MM.1S (cell line): ENCODE data around the gene SNRK.

Experiments
- DNase-seq: peaks from one replicate; pipeline ENCODE4 v3.0.0-alpha.2; 2015
- H2AFZ ChIP-seq: fragments of 300-600 bp; sonication (generic); 2 replicates; pipeline ENCODE4 v1.6.0; 2016; ENCODE audit warnings: antibody characterized with exemption, low read length
- H3F3A ChIP-seq: fragments of 300-600 bp; sonication (generic); 2 replicates; pipeline ENCODE4 v1.6.1; 2016; ENCODE audit warnings: mild to moderate bottlenecking, antibody characterized with exemption, low read length, moderate library complexity, mixed read lengths; ENCODE audit not compliant: insufficient read depth
- H3K27ac ChIP-seq: fragments of 300-600 bp; sonication (generic); 2 replicates; pipeline ENCODE4 v1.5.1; 2016; ENCODE audit warnings: mild to moderate bottlenecking, low read length
- H3K27me3 ChIP-seq: fragments of 300-600 bp; sonication (generic); replicated peaks from 2 replicates; pipeline ENCODE4 v1.6.0; 2016; ENCODE audit warnings: low read length; ENCODE audit not compliant: insufficient read depth
- H3K36me3 ChIP-seq: fragments of 300-600 bp; sonication (generic); replicated peaks from 2 replicates; pipeline ENCODE4 v1.6.1; 2016; ENCODE audit warnings: mild to moderate bottlenecking, low read length, mixed read lengths; ENCODE audit not compliant: insufficient read depth
- H3K4me1 ChIP-seq: fragments of 300-600 bp; sonication (generic); 2 replicates; pipeline ENCODE4 v1.6.1; 2016; ENCODE audit warnings: low read length, mixed read lengths
- H3K4me2 ChIP-seq: fragments of 300-600 bp; sonication (generic); 2 replicates; pipeline ENCODE4 v1.6.0; 2016; ENCODE audit warnings: low read depth, low read length
- H3K4me3 ChIP-seq: fragments of 300-600 bp; sonication (generic); 2 replicates; pipeline ENCODE4 v1.5.1; 2016; ENCODE audit warnings: low read length, mixed read lengths
- H3K79me2 ChIP-seq: fragments of 300-600 bp; sonication (generic); 2 replicates; pipeline ENCODE4 v1.6.1; 2016; ENCODE audit warnings: mixed run types, low read length, mixed read lengths
- H3K9ac ChIP-seq: fragments of 300-600 bp; sonication (generic); 2 replicates; pipeline ENCODE4 v1.6.1; 2016; ENCODE audit warnings: low read length, mixed read lengths
- H3K9me2 ChIP-seq: fragments of 300-600 bp; sonication (generic); replicated peaks from 2 replicates; pipeline ENCODE4 v1.6.1; 2016; ENCODE audit warnings: mild to moderate bottlenecking, low read length, mixed read lengths; ENCODE audit not compliant: insufficient read depth
- H3K9me3 ChIP-seq: fragments of 300-600 bp; sonication (generic); replicated peaks from 2 replicates; pipeline ENCODE4 v1.6.1; 2016; ENCODE audit warnings: mild to moderate bottlenecking, low read length, mixed read lengths; ENCODE audit not compliant: insufficient read depth
- H4K20me1 ChIP-seq: fragments of 300-600 bp; sonication (generic); 2 replicates; pipeline ENCODE4 v1.6.1; 2016; ENCODE audit warnings: mild to moderate bottlenecking, low read length, moderate library complexity, mixed read lengths; ENCODE audit not compliant: insufficient read depth
- EZH2 ChIP-seq: fragments of 300-600 bp; sonication (generic); optimal IDR thresholded peaks from 2 replicates; pipeline ENCODE3; 2017; ENCODE audit warnings: low read depth, mild to moderate bottlenecking, antibody characterized with exemption, low read length, mixed read lengths
- EZH2phosphoT487 ChIP-seq: fragments of 300-600 bp; sonication (generic); IDR thresholded peaks from 2 replicates; pipeline ENCODE4 v1.6.1; 2018; ENCODE audit warnings: antibody characterized with exemption, low read length
- TF ChIP-seq, protein P1 (sequence below): fragments of 300-600 bp; sonication (generic); IDR thresholded peaks from 2 replicates; pipeline ENCODE4 v1.5.1; 2016; ENCODE audit warnings: antibody characterized with exemption, low read length, mixed read lengths

Gene SNRK

DNA sequence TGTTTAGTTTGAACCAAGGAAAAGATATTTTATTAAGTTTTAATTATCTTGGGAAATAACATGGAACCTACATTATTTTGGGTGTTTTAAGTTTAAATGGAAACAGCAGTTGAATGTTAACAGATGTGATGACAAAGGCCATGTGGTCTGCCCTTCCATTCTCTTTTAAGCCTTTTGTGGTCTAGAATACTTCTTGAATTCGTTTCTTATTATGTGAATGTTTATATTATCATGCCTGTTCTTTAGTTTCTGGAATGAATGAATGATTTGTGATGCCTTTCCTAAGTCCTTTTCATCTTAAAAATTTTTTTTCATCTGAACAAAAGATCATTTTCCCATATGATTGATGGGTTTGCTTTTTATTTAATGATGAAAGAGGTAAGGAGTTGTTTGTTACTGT is 44.6 kb downstream of the SNRK start:
- Histone ChIP-seq H4K20me1 (no peaks in the 10 kb centered on the region), H3K79me2 (peaks cover 70% of the 10 kb centered on the region), H3K27ac (no peak overlapping the region), H2AFZ (no peak overlapping the region), H3K4me3 (no peak overlapping the region), H3K27me3 (no peaks in the 10 kb centered on the region), H3K9ac (no peak overlapping the region), H3K36me3 (peaks cover 18% of the 10 kb centered on the region), H3F3A (no peaks in the 10 kb centered on the region; the same call in 1 of the 2 replicates), H3K4me2 (no peak overlapping the region), H3K9me3 (no peaks in the 10 kb centered on the region), H3K9me2 (no peaks in the 10 kb centered on the region), H3K4me1 (0 out of 2 replicates have a peak, but pooled peaks cover 7% of the 10 kb centered on the region)
- no peak for DNase-seq
- TF ChIP-seq EZH2: no peak
- TF ChIP-seq, protein P1, sequence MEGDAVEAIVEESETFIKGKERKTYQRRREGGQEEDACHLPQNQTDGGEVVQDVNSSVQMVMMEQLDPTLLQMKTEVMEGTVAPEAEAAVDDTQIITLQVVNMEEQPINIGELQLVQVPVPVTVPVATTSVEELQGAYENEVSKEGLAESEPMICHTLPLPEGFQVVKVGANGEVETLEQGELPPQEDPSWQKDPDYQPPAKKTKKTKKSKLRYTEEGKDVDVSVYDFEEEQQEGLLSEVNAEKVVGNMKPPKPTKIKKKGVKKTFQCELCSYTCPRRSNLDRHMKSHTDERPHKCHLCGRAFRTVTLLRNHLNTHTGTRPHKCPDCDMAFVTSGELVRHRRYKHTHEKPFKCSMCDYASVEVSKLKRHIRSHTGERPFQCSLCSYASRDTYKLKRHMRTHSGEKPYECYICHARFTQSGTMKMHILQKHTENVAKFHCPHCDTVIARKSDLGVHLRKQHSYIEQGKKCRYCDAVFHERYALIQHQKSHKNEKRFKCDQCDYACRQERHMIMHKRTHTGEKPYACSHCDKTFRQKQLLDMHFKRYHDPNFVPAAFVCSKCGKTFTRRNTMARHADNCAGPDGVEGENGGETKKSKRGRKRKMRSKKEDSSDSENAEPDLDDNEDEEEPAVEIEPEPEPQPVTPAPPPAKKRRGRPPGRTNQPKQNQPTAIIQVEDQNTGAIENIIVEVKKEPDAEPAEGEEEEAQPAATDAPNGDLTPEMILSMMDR: no peak
- TF ChIP-seq EZH2phosphoT487: no peak

DNA sequence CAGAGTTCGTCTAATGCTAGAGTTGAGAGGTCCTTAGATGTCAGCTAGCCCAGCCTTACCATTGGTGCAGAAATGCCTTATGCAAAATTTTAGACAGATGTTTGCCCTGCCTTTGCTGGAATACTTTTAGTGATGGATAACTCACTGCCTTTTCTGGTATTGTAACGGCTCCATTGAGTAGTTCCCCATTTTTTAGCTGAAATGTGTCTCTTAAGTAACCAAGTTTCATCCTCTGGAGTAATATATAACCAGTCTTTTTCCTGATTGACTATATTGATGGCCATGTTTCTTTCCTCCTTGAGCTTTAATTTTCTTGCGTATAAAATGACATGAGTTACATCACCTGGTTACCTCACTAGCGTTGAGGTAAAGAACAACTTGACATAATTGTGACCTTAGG is 45.0 kb downstream of the SNRK start:
- Histone ChIP-seq H4K20me1 (no peaks in the 10 kb centered on the region), H3K27ac (no peak overlapping the region), H3K4me2 (no peak overlapping the region), H3K9me3 (no peaks in the 10 kb centered on the region), H3K79me2 (peaks cover 67% of the 10 kb centered on the region), H3K9ac (no peak overlapping the region), H3K4me3 (no peak overlapping the region), H3K9me2 (no peaks in the 10 kb centered on the region), H2AFZ (no peak overlapping the region), H3K27me3 (no peaks in the 10 kb centered on the region), H3F3A (no peaks in the 10 kb centered on the region; the same call in 1 of the 2 replicates), H3K36me3 (peaks cover 18% of the 10 kb centered on the region), H3K4me1 (0 out of 2 replicates have a peak, but pooled peaks cover 3% of the 10 kb centered on the region)
- no peak for DNase-seq
- TF ChIP-seq, protein P1: no peak
- TF ChIP-seq EZH2phosphoT487 (no peak), EZH2 (no peak)

DNA sequence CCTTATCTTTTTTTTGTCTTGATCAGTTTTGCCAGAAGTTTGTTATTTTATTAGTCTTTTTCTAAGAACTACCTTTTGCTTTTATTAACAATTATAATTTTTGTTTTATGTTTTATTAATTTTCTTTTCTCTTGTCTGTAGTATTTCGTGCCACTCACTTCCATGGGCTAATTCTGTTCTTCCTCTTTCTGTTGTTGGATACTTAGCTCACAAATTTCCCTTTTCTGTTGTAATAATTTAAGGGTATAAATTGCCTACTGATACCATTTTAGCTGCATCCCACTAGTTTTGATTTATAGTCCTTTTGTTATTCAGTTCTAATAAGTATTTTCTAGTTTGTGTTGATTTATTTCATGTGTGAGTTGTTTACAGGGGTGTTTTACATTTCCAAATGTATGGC is 48.6 kb downstream of the SNRK start:
- no peaks in the 10 kb centered on the region for H3K27me3 ChIP-seq
- DNase-seq: no peak
- H3K36me3 ChIP-seq: peaks cover 36% of the 10 kb centered on the region
- H3K27ac ChIP-seq: no peak overlapping the region
- H3K9me2 ChIP-seq: no peaks in the 10 kb centered on the region
- H3K4me1 ChIP-seq: no peaks in the 10 kb centered on the region
- H2AFZ ChIP-seq: no peak overlapping the region
- H3F3A ChIP-seq: no peaks in the 10 kb centered on the region; the same call in 1 of the 2 replicates
- H3K4me3 ChIP-seq: no peak overlapping the region
- H3K9me3 ChIP-seq: peaks cover 7% of the 10 kb centered on the region; the same call in 1 of the 2 replicates
- H4K20me1 ChIP-seq: no peaks in the 10 kb centered on the region
- H3K4me2 ChIP-seq: no peak overlapping the region
- no peak overlapping the region for H3K9ac ChIP-seq
- TF ChIP-seq EZH2phosphoT487: no peak
- TF ChIP-seq, protein P1: no peak
- no peak for TF ChIP-seq EZH2
- peaks cover 49% of the 10 kb centered on the region for H3K79me2 ChIP-seq
